Measurements from ENCODE around the gene CPM.

DNA sequence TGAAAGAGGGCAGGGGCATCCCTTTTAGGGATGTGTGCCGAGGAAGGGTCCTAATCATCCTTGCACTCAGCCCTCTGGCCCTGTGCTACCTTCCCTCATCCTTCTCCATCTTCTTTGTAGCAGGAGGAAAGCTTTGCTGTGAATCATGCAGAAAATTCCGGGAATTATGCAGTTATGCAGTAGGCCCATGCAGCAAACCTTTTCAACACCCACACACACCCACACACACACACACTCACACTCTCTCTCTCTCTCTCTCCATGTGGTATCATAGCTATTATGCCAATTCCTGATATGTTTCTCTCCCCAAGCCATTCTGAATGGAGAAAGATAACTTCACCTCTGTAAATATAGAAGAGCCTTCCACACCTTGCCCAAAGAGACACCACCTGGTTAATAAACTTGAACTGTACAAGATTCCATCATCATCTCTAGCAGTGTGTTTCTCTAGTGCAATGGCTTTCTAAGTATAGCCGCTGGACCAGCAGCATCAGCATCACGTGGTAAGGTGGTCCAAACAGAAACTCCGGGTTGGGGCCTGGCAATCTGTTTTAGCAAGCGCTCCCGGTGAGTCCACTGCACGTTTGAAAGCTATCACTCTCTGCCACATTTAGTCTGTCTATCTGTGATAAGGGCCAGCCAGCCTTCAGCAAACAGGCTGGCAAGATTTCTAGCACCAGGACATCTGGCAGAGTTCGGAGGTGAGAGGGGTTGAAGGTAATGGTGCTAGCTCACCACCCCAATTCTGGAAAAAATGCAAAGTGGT lies 67.4 kb downstream of the CPM start:
- TF ChIP-seq PBX3 (IDR thresholded peaks at IDR 0.05) = no peak
- TF ChIP-seq, protein P1, sequence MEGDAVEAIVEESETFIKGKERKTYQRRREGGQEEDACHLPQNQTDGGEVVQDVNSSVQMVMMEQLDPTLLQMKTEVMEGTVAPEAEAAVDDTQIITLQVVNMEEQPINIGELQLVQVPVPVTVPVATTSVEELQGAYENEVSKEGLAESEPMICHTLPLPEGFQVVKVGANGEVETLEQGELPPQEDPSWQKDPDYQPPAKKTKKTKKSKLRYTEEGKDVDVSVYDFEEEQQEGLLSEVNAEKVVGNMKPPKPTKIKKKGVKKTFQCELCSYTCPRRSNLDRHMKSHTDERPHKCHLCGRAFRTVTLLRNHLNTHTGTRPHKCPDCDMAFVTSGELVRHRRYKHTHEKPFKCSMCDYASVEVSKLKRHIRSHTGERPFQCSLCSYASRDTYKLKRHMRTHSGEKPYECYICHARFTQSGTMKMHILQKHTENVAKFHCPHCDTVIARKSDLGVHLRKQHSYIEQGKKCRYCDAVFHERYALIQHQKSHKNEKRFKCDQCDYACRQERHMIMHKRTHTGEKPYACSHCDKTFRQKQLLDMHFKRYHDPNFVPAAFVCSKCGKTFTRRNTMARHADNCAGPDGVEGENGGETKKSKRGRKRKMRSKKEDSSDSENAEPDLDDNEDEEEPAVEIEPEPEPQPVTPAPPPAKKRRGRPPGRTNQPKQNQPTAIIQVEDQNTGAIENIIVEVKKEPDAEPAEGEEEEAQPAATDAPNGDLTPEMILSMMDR (IDR thresholded peaks at IDR 0.05) = no peak
- no peak for TF ChIP-seq CEBPB (IDR thresholded peaks at IDR 0.05)
- TF ChIP-seq SMC3 (IDR thresholded peaks at IDR 0.05) = no peak
- no peak for TF ChIP-seq NFE2L2 (conservative IDR thresholded peaks at IDR 0.05; ENCODE audit: low read length)
- TF ChIP-seq, protein P2, sequence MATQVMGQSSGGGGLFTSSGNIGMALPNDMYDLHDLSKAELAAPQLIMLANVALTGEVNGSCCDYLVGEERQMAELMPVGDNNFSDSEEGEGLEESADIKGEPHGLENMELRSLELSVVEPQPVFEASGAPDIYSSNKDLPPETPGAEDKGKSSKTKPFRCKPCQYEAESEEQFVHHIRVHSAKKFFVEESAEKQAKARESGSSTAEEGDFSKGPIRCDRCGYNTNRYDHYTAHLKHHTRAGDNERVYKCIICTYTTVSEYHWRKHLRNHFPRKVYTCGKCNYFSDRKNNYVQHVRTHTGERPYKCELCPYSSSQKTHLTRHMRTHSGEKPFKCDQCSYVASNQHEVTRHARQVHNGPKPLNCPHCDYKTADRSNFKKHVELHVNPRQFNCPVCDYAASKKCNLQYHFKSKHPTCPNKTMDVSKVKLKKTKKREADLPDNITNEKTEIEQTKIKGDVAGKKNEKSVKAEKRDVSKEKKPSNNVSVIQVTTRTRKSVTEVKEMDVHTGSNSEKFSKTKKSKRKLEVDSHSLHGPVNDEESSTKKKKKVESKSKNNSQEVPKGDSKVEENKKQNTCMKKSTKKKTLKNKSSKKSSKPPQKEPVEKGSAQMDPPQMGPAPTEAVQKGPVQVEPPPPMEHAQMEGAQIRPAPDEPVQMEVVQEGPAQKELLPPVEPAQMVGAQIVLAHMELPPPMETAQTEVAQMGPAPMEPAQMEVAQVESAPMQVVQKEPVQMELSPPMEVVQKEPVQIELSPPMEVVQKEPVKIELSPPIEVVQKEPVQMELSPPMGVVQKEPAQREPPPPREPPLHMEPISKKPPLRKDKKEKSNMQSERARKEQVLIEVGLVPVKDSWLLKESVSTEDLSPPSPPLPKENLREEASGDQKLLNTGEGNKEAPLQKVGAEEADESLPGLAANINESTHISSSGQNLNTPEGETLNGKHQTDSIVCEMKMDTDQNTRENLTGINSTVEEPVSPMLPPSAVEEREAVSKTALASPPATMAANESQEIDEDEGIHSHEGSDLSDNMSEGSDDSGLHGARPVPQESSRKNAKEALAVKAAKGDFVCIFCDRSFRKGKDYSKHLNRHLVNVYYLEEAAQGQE (IDR thresholded peaks at IDR 0.05) = no peak
- TF ChIP-seq POLR2A (IDR thresholded peaks at IDR 0.05; ENCODE audit: low read length) = no peak
- TF ChIP-seq RAD21 (conservative IDR thresholded peaks at IDR 0.05 in 1 of 2, IDR thresholded peaks at IDR 0.05 in 1 of 2) = no peak
- no peak for TF ChIP-seq EP300 (IDR thresholded peaks at IDR 0.05)

Data from A549 (cell line).